HTR-8/SVneo (cell line): ENCODE measurements around the gene PRDM5.

Source experiments
- DNase-seq: peaks from one replicate; pipeline ENCODE4 v3.0.0; 2011; ENCODE audit warnings: low spot score, mixed read lengths; ENCODE audit not compliant: insufficient read length
- FAIRE-seq: peaks from 2 replicates; lab custom pipeline; 2011; peaks lifted over from hg19 to GRCh38; lab: Jason Lieb, UNC

PRDM5 gene

DNA sequence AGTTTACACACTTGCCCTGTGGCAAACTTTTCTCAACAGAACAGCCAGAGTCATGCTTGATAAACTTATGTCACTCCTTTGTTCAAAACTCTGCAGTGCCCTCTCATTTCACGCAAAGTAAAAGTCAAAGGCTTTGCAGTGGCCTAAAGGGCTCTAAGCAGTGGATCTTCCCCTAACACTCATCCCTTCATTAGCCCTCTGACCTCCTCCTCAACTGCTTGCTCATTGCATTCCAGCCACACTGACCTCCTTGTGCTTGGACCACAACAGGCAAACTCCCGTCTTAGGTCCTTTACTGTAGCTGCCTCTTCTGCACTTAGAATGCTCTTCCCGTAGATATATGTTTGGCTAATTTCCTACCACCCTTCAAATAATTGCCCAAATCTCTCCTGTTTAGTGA, 5.6 kb downstream of the PRDM5 start:
- no peak for DNase-seq
- no peak for FAIRE-seq

DNA sequence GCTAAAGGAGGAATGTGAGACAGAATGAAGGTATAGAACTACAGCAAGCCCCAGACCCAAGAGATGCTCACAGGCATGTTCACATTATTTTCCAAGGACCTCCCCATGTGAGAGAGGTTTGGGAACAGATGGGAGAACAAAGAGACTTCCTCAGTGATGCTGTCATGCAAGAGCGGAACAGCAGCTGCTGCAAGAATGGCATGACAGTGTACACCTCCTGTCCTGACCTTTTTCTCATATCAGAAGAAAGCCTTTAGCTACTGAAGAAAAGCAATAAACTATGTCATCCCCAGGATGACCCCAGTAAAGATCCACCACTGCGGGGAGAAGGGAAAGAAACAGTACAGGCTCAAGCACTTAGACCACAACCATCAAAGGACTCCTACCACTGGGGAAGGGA, 7.2 kb downstream of the PRDM5 start:
- FAIRE-seq (no peak), DNase-seq (no peak)

DNA sequence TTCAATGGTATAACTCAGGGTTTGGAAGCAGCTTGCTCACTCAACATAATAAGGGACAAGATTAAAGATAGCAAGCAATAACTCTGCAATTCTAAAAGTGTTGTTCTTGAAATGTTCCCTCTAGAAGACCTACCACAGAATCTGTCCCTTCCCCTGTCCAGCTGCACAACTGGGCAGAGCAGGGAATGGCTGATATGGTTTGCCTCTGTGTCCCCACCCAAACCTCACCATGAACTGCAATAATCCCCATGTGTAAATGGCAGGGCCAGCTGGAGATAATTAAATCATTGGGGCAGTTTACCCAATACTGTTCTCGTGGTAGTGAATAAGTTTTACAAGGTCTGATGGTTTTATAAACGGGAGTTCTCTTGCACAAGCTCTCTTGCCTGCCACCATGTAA, 19.1 kb downstream of the PRDM5 start:
- no peak for FAIRE-seq
- DNase-seq: no peak

DNA sequence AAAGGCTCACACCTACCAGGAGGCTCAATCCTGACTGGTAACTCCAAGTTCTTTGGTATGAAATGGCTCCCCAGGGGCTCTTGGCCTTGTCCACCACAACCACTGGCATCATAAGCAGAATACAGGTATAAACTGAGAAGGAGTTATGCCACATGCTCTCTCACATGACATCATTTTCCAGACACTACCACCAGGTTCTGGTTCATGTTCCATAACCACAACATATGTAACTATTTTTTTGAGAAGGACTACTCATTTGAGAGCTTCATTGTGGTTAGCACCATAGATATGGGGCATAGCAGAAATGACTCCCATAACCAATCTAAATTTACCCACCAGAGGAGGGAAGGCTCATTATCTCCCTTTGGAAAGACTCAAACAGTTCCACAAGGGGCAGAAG, 19.6 kb downstream of the PRDM5 start:
- FAIRE-seq (no peak), DNase-seq (no peak)

DNA sequence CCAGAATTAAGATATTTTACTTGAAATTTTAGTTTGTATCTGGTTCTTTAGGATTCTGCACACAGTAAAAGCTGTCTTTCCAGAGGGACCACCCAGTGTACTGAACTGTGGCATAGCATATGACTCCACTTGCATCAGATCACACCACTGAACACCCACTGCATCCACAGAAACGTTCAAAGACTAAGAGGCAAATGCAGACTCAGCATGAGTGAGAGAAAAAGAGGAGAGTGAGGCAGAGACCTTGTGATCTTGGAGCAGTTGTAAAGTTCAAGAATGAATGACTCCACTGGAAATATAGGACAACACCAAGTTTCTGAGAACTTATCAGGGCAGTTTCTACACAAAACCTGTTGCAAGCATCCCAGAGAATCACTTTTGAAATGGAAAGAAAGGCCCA, 20.8 kb downstream of the PRDM5 start:
- FAIRE-seq (no peak), DNase-seq (no peak)

DNA sequence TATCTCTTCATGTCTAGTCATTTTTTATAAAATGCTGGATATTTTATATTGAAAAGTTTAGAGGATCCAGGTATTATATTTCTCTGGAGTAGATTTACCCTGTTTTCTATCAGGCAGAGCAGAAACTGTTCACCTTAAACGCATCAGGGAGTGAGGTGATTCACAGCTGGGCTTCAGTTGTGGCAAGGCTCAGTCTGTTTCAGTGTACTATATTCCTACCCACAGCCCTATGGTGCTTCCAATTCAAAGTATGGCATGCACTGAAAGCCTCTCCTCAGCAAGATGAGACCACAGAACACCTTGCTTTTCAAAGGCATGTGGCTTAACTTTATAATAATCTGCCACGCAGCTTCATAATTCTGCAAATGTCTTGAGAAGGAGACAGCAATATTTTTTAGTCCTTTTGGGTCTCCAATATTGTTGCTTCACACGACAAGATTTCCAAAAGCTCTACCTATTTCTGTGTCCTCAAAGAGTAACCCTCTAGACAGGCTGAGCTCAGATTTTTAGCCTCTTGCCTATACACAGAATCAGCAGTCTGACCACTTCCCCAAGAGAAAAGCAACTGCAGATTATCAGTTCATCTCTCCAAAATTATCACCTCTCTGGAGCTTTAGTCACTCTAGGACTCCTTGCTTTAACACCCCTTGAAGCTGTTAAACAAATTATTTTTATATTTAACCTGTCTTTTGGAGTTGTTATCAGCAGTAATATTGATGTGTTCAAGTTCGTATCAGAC, 24.4 kb downstream of the PRDM5 start:
- DNase-seq: no peak
- no peak for FAIRE-seq

DNA sequence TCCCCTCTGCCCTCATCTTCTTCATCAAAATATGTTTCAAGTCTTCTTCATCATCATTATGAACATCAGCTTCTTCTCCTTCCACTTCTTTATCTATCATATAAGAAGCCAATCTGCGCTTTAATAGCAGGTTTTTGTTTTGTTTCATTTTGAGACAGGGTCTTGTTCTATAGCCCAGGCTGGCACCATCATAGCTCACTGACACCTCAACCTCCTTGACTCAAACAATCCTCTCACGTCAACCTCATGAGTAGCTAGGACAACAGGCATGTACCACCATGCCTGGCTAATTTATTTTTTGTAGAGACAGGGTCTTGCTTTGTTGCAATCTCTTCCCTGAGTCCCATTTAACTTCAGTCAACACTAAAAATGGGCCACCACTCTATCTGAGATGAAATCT, 27.0 kb downstream of the PRDM5 start:
- FAIRE-seq (no peak), DNase-seq (no peak)

DNA sequence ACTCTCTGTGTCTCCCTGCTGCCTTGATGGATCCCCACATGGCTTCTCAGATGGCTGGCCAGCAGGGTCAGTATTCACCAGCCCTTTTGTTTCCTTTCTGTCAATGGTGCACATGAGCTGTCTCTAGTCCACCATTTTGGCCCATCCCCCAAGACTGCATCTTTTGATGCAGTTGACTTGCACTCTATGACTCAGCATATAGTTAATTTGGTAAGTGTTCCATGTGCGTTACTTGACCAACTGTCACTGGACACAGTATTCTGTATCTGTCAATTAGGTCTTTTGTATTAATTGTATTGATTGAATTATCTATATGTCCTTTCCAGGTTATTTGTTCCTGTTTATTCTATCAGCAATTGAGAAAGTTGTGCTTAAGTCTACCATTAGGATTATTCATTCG, 29.2 kb downstream of the PRDM5 start:
- no peak for FAIRE-seq

DNA sequence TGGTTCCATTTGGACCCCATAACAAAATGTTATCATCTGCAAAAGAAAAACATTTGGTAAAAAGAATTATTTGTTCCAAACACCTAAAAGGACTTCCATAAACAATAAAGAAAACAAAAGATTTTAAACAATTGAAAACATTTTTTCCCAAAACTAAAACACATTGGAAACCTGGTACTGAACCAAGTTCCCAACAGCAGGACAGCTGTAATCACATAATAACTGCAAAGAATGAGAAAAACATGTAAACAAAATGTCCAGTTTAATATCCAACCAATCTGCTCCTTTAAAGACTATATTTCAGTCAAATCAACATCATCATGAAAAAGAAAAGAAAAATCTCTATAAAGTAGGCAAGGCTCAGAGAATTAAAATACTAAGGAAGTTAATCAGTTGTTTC, 36.3 kb downstream of the PRDM5 start:
- DNase-seq (no peak), FAIRE-seq (no peak)

More for the DNA sequence above, 29.2 kb downstream of the PRDM5 start:
- no peak for DNase-seq

DNA sequence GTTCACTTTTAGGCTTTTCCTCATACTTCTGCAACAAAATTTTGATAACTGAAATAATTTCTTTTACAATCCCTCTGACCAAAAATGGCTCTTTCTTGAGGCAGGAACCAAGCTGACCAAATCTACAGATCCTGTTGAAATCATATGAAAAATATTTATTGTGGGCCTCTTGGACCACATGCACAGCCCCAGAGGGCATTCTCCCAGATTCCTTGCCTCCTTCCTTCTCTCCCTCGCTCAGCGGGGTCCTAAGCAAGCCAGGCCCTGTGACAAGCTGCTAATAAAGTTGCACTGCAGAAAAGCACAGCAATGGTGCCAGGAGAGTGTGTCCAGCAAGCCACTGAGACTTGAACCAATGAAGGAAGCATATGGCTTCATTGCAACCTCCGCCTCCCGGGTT, 40.7 kb downstream of the PRDM5 start:
- FAIRE-seq (no peak), DNase-seq (no peak)

DNA sequence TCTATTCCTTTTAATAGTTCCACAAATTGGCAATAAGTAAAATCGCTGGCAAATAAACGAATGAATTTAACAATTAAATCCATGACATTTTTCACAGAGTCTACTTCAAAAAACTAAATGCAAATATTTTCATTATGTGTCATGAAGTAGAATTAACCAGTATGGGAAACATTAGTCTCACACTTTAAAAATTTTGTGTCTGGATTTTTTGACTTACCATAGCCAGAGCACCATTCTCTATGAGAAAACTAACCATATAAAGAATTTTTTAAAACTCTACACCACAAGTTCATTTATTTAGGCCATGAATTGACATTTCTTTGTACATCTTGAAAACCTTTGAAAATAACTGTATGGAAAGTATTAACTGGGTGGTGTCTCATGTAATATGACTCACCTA, 41.2 kb downstream of the PRDM5 start:
- DNase-seq: no peak
- FAIRE-seq: no peak

DNA sequence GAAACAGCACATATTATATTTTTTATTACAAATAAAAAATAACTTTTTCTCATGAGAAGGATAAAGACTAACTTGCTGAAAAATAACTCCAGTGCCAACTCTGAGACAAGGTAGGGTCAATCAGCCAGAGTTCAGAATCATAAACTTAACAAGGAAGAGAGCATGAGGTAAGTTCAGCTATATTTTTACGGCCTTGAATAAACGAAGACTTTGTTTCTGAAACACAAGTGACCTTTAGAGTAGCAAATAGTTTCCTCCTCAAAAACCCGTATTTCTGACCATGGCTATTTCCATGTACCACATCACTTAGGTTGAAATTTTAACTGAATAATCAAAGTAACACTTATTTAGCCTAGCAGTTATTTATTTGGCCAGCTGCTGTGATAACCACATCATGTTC, 45.5 kb downstream of the PRDM5 start:
- no peak for FAIRE-seq
- DNase-seq: no peak

DNA sequence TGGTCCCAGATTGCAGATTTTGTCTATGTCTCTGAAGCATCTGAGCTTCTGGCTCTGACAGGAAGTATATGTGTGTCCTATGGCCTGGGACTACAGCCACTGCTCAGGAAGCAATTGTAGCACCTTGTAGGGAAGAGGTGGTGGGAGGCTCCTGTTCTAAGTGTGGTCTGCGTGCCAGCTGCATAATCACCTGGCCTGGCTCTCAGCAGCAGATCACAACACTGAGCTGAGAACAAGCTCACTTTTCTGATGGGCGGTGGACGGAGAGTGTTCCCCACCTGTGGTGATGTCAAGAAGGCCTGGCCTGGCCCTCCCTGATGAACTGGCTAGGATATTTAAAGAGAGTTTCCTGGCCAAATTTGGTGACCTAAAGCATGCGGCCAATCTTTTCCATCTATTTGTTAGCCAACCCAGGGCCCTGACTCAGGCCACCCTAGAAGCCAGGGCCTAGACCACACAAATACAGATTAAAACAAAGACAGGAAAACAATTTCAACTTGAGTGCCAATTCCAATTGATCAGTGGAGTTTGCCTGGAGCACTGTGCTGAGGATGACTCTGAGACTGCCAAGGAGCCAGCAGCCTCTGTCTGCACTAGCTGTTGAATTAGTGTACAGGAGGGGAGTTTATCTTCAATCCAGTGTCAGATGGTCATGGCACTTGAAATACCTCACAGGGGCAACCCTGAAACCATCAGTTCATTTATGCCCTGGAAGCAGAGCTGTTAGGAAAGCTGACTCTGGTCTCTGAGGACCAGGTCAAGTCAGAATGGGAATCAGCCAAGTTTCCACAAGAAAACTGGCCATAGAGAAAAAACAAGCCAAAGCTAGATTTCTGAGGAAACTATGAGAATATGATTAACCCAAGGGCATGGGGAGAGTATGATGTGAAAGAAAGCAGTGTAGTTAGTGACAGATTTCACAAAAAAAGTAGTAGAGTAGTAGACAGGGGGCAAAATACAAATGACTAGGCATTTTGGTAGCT, 47.4 kb downstream of the PRDM5 start:
- no peak for FAIRE-seq
- no peak for DNase-seq

DNA sequence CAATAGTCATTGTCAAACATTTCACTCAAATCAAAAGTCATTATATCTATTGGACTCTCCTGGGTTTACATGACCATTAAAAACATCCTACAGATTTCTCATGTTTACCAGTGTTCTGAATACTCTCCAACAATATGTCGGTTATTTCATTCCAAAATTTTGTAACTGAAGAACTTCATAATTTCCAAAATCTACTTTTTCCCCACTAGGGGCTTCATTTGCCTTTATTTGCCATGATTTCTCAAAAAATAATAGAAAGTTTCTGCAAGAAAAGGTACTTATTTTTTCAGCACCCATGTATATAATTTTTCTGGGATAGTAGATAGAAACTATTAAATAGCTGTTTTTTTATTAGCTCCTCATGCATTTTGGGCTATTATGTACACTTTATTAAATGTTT, 49.0 kb downstream of the PRDM5 start:
- FAIRE-seq: no peak
- no peak for DNase-seq

DNA sequence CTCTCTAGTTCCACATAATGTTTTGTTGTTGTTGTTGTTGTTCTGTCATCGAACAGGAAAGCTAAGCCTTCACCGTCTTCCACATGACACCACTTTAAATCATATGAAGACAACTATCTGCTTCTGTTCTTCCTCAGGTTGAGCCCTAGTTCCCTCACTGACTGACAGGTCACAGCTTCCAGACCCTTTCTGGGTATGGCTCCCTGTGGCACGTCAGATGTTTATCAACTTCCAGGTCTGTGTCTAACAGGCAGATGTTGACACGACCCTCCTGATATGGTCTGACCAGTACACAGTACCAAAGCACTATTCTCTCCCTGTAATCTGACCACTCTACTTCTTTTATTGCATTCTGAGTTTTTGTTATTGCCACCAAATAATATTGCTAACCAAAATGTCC, 51.4 kb downstream of the PRDM5 start:
- FAIRE-seq: no peak
- DNase-seq: no peak

DNA sequence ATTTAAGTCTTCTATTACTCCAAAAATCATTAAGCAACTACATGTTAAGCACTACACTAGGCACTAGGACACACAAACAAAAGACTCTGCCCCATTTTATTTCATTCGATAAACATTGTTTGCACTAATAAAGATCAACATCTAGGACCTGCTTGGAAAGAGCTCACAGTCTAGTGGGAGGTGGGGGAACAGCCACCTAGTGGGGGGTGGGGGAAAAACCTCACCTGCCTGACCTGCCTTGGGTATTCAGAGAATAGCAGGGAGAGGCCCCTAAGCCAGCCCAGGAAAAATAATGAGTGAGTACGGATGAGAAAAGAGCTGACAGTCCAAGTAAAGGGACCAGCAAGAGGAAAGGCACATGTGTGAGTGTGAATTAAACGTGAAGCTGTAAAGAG, 52.2 kb downstream of the PRDM5 start:
- FAIRE-seq (no peak), DNase-seq (no peak)

DNA sequence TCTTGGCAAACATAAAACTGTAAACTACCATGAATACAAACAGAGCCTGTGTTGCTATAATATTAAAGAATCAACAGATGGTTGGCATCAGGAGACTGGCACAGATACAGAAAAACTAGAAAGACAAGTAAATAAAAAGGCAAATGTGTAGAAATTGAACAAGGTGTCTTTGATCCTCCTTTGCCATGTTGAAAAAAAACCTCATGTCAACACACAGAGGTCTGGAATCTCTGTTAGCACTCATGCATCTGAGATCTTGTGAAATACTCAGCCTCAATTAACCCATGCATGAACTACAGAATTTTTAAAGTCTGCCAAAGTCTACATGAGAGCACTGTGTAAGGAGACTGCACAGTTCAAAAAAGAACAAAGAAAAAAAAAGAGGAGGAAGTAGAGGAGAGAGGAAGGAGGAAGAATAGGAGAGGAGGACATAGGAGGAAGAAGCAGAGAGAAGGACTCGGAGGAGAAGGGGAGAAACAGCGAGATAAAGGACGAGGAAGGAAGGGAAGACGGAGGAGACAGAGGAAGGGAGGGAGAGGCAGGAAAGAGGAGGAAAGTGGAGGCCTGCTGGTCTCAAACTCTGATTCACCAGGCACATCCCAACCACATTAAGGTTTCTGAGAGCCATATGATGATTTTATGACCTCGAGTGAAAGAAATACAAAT, 52.8 kb downstream of the PRDM5 start:
- FAIRE-seq: no peak
- DNase-seq: no peak

DNA sequence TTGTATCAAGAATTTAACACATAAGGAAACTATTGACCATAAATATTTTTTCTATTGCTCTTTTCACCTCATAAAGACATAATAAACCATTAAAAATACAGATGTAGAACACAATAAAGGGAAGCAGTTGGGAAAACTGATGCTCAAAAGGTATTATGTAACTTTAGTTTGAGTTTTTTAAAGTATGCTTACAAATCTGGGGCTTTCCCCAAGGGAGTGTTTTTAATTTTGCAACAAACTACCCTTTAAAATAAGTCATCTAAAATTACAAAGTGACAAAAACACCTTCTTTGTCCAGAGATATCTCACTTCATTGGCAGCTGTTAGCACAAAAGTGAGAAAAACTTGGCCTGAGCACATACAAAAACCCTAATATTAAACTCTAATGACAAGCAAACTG, 55.0 kb downstream of the PRDM5 start:
- DNase-seq (no peak), FAIRE-seq (no peak)

DNA sequence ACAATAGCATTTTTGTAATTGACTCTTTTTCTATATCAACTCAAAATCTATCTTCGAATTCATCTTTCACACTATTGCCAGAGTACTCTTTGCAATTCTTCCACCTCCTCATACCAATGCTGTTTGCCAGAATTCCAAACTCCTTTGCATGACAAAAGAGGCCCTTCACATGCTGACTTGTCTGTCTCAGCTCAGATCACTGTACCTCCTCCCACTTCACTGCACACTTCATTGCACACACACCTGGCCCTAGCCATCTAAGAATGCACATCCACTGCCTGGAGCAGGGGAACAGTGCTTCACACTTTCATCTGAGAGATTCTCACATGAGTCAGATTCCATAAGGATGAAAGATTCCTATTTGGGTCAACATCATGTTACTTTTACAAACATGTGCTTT, 56.5 kb downstream of the PRDM5 start:
- no peak for FAIRE-seq
- DNase-seq: no peak

DNA sequence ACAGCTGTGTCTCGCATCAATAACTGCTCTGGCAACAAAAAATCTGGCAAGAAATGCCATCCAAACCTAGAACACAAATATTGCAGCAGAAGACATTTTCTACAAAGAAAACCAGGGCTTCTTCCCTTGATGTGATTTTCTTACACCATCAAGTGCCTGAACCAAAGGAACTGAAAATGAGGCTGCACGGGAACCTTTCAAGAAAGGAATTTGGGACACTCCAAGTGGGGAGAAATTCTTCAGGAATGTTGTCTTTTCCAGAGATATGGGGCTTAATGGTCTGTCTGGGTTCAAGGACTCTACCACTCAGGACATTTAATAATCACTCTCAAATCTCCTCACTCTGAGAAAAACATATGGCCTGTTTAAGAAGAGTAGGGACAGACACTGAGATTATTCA, 57.6 kb downstream of the PRDM5 start:
- FAIRE-seq (no peak), DNase-seq (no peak)

DNA sequence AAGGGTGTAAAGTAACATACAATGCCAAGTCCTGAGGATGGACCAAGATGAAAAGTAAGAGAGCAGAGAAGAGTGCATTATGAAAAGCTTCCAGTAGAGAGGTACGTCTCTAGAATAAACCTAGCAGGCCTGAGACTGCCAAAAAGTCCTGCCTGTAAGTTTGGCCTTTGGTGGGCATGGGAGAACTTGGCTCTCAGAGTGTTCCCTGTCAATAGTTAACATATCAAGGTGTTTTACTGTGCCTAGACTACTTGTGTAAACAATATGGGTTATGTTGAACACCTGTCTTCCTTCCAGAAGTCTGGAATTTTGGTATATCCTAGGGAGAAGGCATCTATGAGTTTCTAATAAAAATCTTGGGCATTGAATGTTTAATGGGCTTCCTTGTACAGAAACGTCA, 60.1 kb downstream of the PRDM5 start:
- FAIRE-seq: no peak

More for the DNA sequence above, 60.1 kb downstream of the PRDM5 start:
- no peak for DNase-seq
